ENCODE results near the gene PCA3. TPM values are rescaled to one million over a fixed set of nuclear protein-coding genes. Genes with fewer than 3 reads are reported as not detected.

The PCA3 gene
- total RNA-seq, 1 experiment from 2014 or later: not detected

DNA sequence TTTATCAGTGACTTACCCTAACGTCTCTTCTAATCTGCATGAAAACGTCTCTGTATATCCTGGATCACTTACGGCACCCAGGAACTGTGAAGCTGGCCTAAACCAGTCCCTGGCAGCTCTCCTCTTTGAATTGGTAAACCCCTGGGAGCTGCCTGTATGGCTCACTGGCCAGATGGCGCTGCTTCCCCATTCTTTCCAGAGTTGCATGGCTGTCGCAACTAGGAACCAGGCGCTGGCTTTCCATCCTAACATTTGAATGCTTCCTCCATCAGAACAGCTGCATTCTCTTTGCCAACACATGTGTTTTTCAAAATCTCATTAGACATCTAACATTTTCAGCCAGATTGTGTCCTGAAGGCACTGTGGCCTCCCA, 8.0 kb upstream of the PCA3 start:
- peaks cover 15% of the 10 kb centered on the region for H3K27me3 Mint-ChIP-seq (ENCODE audit: unreplicated experiment)
- CTCF ChIA-PET: no interaction called here
- no peaks in the 10 kb centered on the region for H3K36me3 Mint-ChIP-seq (ENCODE audit: insufficient read depth, unreplicated experiment)
- no peaks in the 10 kb centered on the region for H3K9me3 Mint-ChIP-seq (ENCODE audit: low read depth, unreplicated experiment)
- no peak overlapping the region for H3K27ac Mint-ChIP-seq (ENCODE audit: unreplicated experiment)
- no peaks in the 10 kb centered on the region for H3K4me1 Mint-ChIP-seq (ENCODE audit: low read depth, unreplicated experiment)
- DNase-seq: peak; percentile 11
- no peak overlapping the region for H3K4me3 Mint-ChIP-seq (ENCODE audit: low read depth, unreplicated experiment)
- intact Hi-C loops (cut with micrococcal nuclease; ENCODE audit: unreplicated experiment): loop anchor here (5.0 kb wide), 1 partner anchor 231 kb away; no protein-coding TSS in a partner anchor
- TF ChIP-seq, protein P1, sequence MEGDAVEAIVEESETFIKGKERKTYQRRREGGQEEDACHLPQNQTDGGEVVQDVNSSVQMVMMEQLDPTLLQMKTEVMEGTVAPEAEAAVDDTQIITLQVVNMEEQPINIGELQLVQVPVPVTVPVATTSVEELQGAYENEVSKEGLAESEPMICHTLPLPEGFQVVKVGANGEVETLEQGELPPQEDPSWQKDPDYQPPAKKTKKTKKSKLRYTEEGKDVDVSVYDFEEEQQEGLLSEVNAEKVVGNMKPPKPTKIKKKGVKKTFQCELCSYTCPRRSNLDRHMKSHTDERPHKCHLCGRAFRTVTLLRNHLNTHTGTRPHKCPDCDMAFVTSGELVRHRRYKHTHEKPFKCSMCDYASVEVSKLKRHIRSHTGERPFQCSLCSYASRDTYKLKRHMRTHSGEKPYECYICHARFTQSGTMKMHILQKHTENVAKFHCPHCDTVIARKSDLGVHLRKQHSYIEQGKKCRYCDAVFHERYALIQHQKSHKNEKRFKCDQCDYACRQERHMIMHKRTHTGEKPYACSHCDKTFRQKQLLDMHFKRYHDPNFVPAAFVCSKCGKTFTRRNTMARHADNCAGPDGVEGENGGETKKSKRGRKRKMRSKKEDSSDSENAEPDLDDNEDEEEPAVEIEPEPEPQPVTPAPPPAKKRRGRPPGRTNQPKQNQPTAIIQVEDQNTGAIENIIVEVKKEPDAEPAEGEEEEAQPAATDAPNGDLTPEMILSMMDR (IDR thresholded peaks at IDR 0.05; ENCODE audit: unreplicated experiment): no peak
- BruUV-seq (replicated peaks): no TSS peak

DNA sequence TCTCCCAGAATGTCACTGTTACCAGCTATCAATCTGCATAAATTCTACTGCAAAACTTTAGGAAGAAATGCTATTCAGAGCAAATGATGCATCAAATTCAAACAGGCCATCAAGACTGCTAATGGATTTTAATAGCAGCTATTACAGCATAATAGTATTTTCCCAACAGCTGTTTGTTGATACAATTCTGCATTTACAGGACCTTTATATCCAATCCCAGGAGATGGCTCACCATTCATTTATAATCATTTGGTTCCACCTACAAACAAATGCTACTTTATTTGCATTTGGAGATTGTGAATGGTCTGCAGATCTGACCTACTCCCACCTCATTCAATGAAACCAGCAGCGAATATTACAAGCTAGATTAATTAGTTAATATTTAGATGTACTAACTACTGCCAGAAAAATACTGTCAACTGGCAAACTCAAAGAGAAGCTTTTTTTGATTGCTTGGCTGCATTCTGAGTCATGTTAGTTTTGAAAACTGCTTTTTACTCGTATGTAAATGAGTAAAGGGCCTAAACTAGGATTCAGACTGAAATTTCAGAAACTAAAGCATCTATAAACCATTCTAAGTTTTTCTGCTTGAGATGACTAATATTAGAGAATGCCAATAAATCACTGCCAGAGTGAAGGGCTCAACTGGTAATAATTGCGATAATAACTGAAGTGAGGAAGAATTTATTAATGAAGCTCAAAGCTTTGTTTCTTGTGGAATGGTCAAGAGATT, 7.1 kb upstream of the PCA3 start:
- CTCF ChIA-PET: no interaction called here
- Mint-ChIP-seq H3K27ac (ENCODE audit: unreplicated experiment) (no peak overlapping the region), H3K4me1 (ENCODE audit: low read depth, unreplicated experiment) (no peaks in the 10 kb centered on the region), H3K9me3 (ENCODE audit: low read depth, unreplicated experiment) (no peaks in the 10 kb centered on the region), H3K36me3 (ENCODE audit: insufficient read depth, unreplicated experiment) (no peaks in the 10 kb centered on the region), H3K27me3 (ENCODE audit: unreplicated experiment) (peaks cover 15% of the 10 kb centered on the region), H3K4me3 (ENCODE audit: low read depth, unreplicated experiment) (no peak overlapping the region)
- BruUV-seq (replicated peaks): no TSS peak
- intact Hi-C loops (cut with micrococcal nuclease; ENCODE audit: unreplicated experiment): loop anchor here (5.0 kb wide), 1 partner anchor 230 kb away; no protein-coding TSS in a partner anchor
- TF ChIP-seq, protein P1 (IDR thresholded peaks at IDR 0.05; ENCODE audit: unreplicated experiment): no peak
- no peak for DNase-seq

DNA sequence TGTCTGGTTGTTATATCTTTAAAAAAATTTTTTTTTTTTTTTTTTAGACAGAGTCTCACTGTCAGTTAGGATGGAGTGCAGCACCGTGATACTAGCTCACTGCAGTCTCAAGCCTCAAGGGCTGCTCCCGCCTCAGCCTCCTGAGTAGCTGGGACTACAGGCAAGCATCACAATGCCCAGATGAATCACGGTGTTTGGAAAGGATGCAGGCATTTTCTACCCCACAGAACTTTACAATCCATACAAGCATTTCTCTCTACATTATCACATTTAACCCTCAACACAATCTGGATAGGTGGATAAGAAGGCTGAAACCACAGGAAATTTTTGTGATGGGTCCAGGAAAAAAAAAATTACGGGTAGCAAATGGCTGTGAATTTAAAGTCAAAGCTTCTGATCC, 5.8 kb upstream of the PCA3 start:
- intact Hi-C loops (cut with micrococcal nuclease; ENCODE audit: unreplicated experiment): loop anchor here (5.0 kb wide), 1 partner anchor 229 kb away; no protein-coding TSS in a partner anchor
- Mint-ChIP-seq H3K4me3 (ENCODE audit: low read depth, unreplicated experiment) (no peak overlapping the region), H3K36me3 (ENCODE audit: insufficient read depth, unreplicated experiment) (no peaks in the 10 kb centered on the region), H3K27ac (ENCODE audit: unreplicated experiment) (no peak overlapping the region), H3K9me3 (ENCODE audit: low read depth, unreplicated experiment) (no peaks in the 10 kb centered on the region), H3K27me3 (ENCODE audit: unreplicated experiment) (peaks cover 28% of the 10 kb centered on the region), H3K4me1 (ENCODE audit: low read depth, unreplicated experiment) (no peaks in the 10 kb centered on the region)
- TF ChIP-seq, protein P1 (IDR thresholded peaks at IDR 0.05; ENCODE audit: unreplicated experiment): no peak
- DNase-seq: no peak
- CTCF ChIA-PET: no interaction called here
- BruUV-seq (replicated peaks): no TSS peak

DNA sequence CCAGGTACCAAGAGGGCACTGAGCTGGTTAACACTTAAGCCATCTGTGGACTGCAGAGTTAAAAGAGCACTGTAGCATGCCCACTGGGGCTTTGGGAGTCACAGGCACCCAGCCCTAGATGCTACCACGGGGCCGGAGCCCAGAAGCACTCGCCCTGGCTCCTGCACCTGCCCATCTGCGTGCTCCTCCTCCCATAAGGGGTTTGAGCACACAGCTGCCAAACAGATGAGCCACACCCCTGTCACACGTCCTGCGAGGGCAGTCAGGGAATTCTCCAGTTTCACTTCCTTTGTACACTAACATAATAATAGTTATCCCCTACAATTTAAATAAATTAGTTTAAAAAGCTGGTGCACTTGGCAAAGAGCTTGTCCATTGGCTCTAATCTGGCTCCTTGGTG, 4.5 kb upstream of the PCA3 start:
- no TSS peak for BruUV-seq (replicated peaks)
- no peaks in the 10 kb centered on the region for H3K4me1 Mint-ChIP-seq (ENCODE audit: low read depth, unreplicated experiment)
- peaks cover 2% of the 10 kb centered on the region for H3K9me3 Mint-ChIP-seq (ENCODE audit: low read depth, unreplicated experiment)
- CTCF ChIA-PET: no interaction called here
- intact Hi-C loops (cut with micrococcal nuclease; ENCODE audit: unreplicated experiment): loop anchor here (5.0 kb wide), 2 partner anchors 228 to 393 kb away; no protein-coding TSS in a partner anchor
- H3K27me3 Mint-ChIP-seq (ENCODE audit: unreplicated experiment): peaks cover 37% of the 10 kb centered on the region
- H3K4me3 Mint-ChIP-seq (ENCODE audit: low read depth, unreplicated experiment): no peak overlapping the region
- DNase-seq: no peak
- H3K36me3 Mint-ChIP-seq (ENCODE audit: insufficient read depth, unreplicated experiment): no peaks in the 10 kb centered on the region
- TF ChIP-seq, protein P1 (IDR thresholded peaks at IDR 0.05; ENCODE audit: unreplicated experiment): no peak
- H3K27ac Mint-ChIP-seq (ENCODE audit: unreplicated experiment): no peak overlapping the region

Measured in Calu3 (cell line).